GM19463 (cell line): Measurements from ENCODE around the gene GLRB.
"Not testable (repeated sequence)": the region's sequence is repeated elsewhere in the genome, so short reads cannot be mapped to it uniquely, and the experiment has no call there.

ENCODE experiments used
- ATAC-seq: cut with Tn5 transposase; IDR thresholded peaks from one replicate; pipeline ENCODE4 v1.9.1; 2021; ENCODE audit warnings: mild to moderate bottlenecking, moderate library complexity; ENCODE audit not compliant: unreplicated experiment

Gene GLRB

GRCh38 chr4:157075811-157076577 lies at the start of gene GLRB:
Gene GLRB (plus strand): TSS chr4:157076150. CDS start chr4:157078025, 1,875 bp downstream.
- no peak for ATAC-seq

- ATAC-seq, result no peak
These were observed 40.5 kb upstream of the GLRB start for GRCh38 chr4:157035471-157035870.

- no peak for ATAC-seq
These were observed 35.5 kb upstream of the GLRB start for GRCh38 chr4:157040405-157040804.

GRCh38 chr4:157043131-157043530 lies 32.8 kb upstream of the GLRB start:
- ATAC-seq, result no peak

GRCh38 chr4:157045507-157046127 lies 30.3 kb upstream of the GLRB start:
- ATAC-seq, result peak; percentile 75

GRCh38 chr4:157048248-157048647 lies 27.7 kb upstream of the GLRB start:
- no peak for ATAC-seq

- ATAC-seq, result no peak
These were observed 25.4 kb upstream of the GLRB start for GRCh38 chr4:157050561-157050960.

- ATAC-seq, result no peak
These were observed 23.4 kb upstream of the GLRB start for GRCh38 chr4:157052429-157053040.

- ATAC-seq, result no peak
These were observed 18.7 kb upstream of the GLRB start for GRCh38 chr4:157057218-157057617.

GRCh38 chr4:157058899-157059298 lies 17.1 kb upstream of the GLRB start:
- not testable (repeated sequence) for ATAC-seq

- ATAC-seq, result no peak
These were observed 3.9 kb upstream of the GLRB start for GRCh38 chr4:157072002-157072401.

- ATAC-seq, result no peak
These were observed 549 bp upstream of the GLRB start for GRCh38 chr4:157075401-157075800.

- no peak for ATAC-seq
These were observed 613 bp downstream of the GLRB start for GRCh38 chr4:157076578-157076947.

- no peak for ATAC-seq
These were observed 3.5 kb downstream of the GLRB start for GRCh38 chr4:157079441-157079840.

GRCh38 chr4:157080605-157081004 lies 4.7 kb downstream of the GLRB start:
- no peak for ATAC-seq

GRCh38 chr4:157095716-157096115 lies 19.8 kb downstream of the GLRB start:
- no peak for ATAC-seq

GRCh38 chr4:157096439-157096838 lies 20.5 kb downstream of the GLRB start:
- ATAC-seq, result no peak

GRCh38 chr4:157099506-157099905 lies 23.6 kb downstream of the GLRB start:
- ATAC-seq, result no peak

- no peak for ATAC-seq
These were observed 28.6 kb downstream of the GLRB start for GRCh38 chr4:157104541-157104940.

- no peak for ATAC-seq
These were observed 38.7 kb downstream of the GLRB start for GRCh38 chr4:157114671-157115070.

GRCh38 chr4:157115613-157116335 lies 39.8 kb downstream of the GLRB start:
- no peak for ATAC-seq
